OCI-LY1 (cell line): ENCODE results near the gene PPM1F.

Source experiments
- EZH2 ChIP-seq: fragments of 200-600 bp; sonication (generic), shearing (Covaris generic); IDR thresholded peaks from 2 replicates; pipeline ENCODE4 v1.8.0; 2017; ENCODE audit warnings: borderline replicate concordance, mixed run types, mild to moderate bottlenecking, antibody characterized with exemption, low read length, moderate library complexity, mixed read lengths
- TF ChIP-seq, protein P1 (sequence below): fragments of 200-600 bp; sonication (generic), shearing (Covaris generic); IDR thresholded peaks from 2 replicates; pipeline ENCODE4 v1.5.1; 2017; ENCODE audit warnings: mild to moderate bottlenecking, antibody characterized with exemption, low read length, moderate library complexity, mixed read lengths

GRCh38 chr22:21948824-21949568 is 3.7 kb downstream of the PPM1F start:
- TF ChIP-seq, protein P1, sequence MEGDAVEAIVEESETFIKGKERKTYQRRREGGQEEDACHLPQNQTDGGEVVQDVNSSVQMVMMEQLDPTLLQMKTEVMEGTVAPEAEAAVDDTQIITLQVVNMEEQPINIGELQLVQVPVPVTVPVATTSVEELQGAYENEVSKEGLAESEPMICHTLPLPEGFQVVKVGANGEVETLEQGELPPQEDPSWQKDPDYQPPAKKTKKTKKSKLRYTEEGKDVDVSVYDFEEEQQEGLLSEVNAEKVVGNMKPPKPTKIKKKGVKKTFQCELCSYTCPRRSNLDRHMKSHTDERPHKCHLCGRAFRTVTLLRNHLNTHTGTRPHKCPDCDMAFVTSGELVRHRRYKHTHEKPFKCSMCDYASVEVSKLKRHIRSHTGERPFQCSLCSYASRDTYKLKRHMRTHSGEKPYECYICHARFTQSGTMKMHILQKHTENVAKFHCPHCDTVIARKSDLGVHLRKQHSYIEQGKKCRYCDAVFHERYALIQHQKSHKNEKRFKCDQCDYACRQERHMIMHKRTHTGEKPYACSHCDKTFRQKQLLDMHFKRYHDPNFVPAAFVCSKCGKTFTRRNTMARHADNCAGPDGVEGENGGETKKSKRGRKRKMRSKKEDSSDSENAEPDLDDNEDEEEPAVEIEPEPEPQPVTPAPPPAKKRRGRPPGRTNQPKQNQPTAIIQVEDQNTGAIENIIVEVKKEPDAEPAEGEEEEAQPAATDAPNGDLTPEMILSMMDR, result no peak
- TF ChIP-seq EZH2, result no peak
